Sigmoid colon (tissue), 7 donors: Measurements from ENCODE around the gene COP1. TPM values are rescaled to one million over a fixed set of nuclear protein-coding genes. Genes with fewer than 3 reads are reported as not detected.

Experiments used
- DNase-seq: peaks from one replicate; pipeline ENCODE4 v3.0.0-alpha.2; 2019
- H3K27ac ChIP-seq, 4 donors: fragments of 200-600 bp; sonication (generic); one replicate each; pipeline ENCODE4 v1.5.1; 2016 to 2019; ENCODE audit warnings: mild to moderate bottlenecking in 1 of 4
- H3K27me3 ChIP-seq, 3 donors: fragments of 200-600 bp; sonication (generic); one replicate each; pipeline ENCODE4 v1.5.1; 2019; ENCODE audit warnings: mild to moderate bottlenecking in 1 of 3
- H3K36me3 ChIP-seq, 4 donors: fragments of 200-600 bp; sonication (generic); one replicate each; pipeline ENCODE4 v1.5.1; 2016 to 2019
- H3K4me1 ChIP-seq, 4 donors: fragments of 200-600 bp; sonication (generic); one replicate each; pipeline ENCODE4 v1.5.1; 2017 to 2019
- H3K4me3 ChIP-seq, 4 donors: fragments of 200-600 bp; sonication (generic); one replicate each; pipeline ENCODE4 v1.5.1; 2017 to 2019; ENCODE audit warnings: mild to moderate bottlenecking in 2 of 4, moderate library complexity in 1 of 4
- H3K9me3 ChIP-seq, 4 donors: fragments of 200-600 bp in 3 of 4; sonication (generic) in 3 of 4; one replicate each; pipeline versions ENCODE4 v1.5.1 to v1.6.1; 2013 to 2019
- CTCF ChIP-seq, 4 experiments: fragments of 450-650 bp in 3 of 4; fragments of 200-600 bp in 1 of 4; IDR thresholded peaks; one replicate each; pipeline ENCODE4 v1.5.1; 2016 to 2019; ENCODE audit warnings: antibody characterized with exemption in 4 of 4, mild to moderate bottlenecking in 3 of 4, moderate library complexity in 2 of 4
- EP300 ChIP-seq, 4 donors: sonication (generic); formaldehyde crosslinking; IDR thresholded peaks; one replicate each; pipeline ENCODE4 v1.6.1; 2017; ENCODE audit warnings: antibody characterized with exemption in 4 of 4
- POLR2A ChIP-seq, 2 donors: fragments of 450-650 bp; IDR thresholded peaks; one replicate each; pipeline ENCODE4 v1.6.1; 2016; ENCODE audit warnings: antibody characterized with exemption in 2 of 2, mild to moderate bottlenecking in 2 of 2, moderate library complexity in 2 of 2
- POLR2AphosphoS5 ChIP-seq, 4 donors: sonication (generic); formaldehyde crosslinking; IDR thresholded peaks; one replicate each; pipeline ENCODE4 v1.6.1; 2017; ENCODE audit warnings: antibody characterized with exemption in 4 of 4
- WGBS, 2 donors: extraction: QIAGEN DNeasy Blood & Tissue Kit; methylation state at CpG; one replicate each; pipeline ENCODE4 v1.1.7; 2013; 5-methylcytosine and 5-hydroxymethylcytosine counted together
- intact Hi-C: fragments of 100-400 bp; cut with DNase I; formaldehyde crosslinking; loops from one replicate; pipeline ENCODE4 v1.15.1; 2023
- polyA plus RNA-seq, 3 donors: library from polyadenylated mRNA; stranded (reverse); fragments of 200-250 nt; gene quantifications; one replicate each; pipeline ENCODE4 v1.2.3, GENCODE V29; 2013
- total RNA-seq, 4 donors: library from RNA; depleted of rRNA; stranded (reverse); fragments of >200 nt; gene quantifications; one replicate each; pipeline ENCODE4 v1.1.0, GENCODE V29; 2016
- donor health status: healthy with polysubstance abuse.
- donor health status: Bipolar disorder and iron deficiency.
- donor health status: healthy.

Gene COP1
- total and polyA plus RNA-seq, 7 donors: 33.9 to 64.5 (median 55.9) TPM

- WGBS, 2 donors: 94 to 98% methylated on average over 1 of the region's 1 CpG
- peaks cover 0 to 9% (median 7%) of the 10 kb centered on the region in 4 donors for H3K9me3 ChIP-seq
- peaks cover 3 to 16% (median 16%) of the 10 kb centered on the region in 4 donors for H3K36me3 ChIP-seq
- no peak overlapping the region for H3K27ac ChIP-seq
- intact Hi-C loops: no loop called here
- H3K4me3 ChIP-seq: no peak overlapping the region
- no peaks in the 10 kb centered on the region for H3K27me3 ChIP-seq
- peaks cover 0 to 14% (median 3%) of the 10 kb centered on the region in 4 donors for H3K4me1 ChIP-seq
- TF ChIP-seq POLR2A (IDR thresholded peaks at IDR 0.05) (no peak), CTCF (IDR thresholded peaks at IDR 0.05) (no peak), POLR2AphosphoS5 (IDR thresholded peaks at IDR 0.05) (no peak), EP300 (IDR thresholded peaks at IDR 0.05) (no peak)
- no peak for DNase-seq
These were observed 228.2 kb downstream of the COP1 start for GRCh38 chr1:175978926-175979325.

- no peak for TF ChIP-seq CTCF (IDR thresholded peaks at IDR 0.05)
- no peak for TF ChIP-seq EP300 (IDR thresholded peaks at IDR 0.05)
- TF ChIP-seq POLR2AphosphoS5 (IDR thresholded peaks at IDR 0.05): no peak
- no peak for TF ChIP-seq POLR2A (IDR thresholded peaks at IDR 0.05)
- peaks cover 0 to 5% (median 4%) of the 10 kb centered on the region in 4 donors for H3K9me3 ChIP-seq
- no peak overlapping the region for H3K4me3 ChIP-seq
- intact Hi-C loops: no loop called here
- H3K27me3 ChIP-seq: no peaks in the 10 kb centered on the region
- no peak for DNase-seq
- H3K36me3 ChIP-seq: peaks cover 0 to 11% (median 11%) of the 10 kb centered on the region in 4 donors
- 98% methylated on average over 1 of the region's 1 CpG for WGBS, 2 donors
- no peak overlapping the region for H3K27ac ChIP-seq
- H3K4me1 ChIP-seq: peaks cover 0 to 14% (median 3%) of the 10 kb centered on the region in 4 donors
These were observed 228.6 kb downstream of the COP1 start for GRCh38 chr1:175978476-175978875.

- Histone ChIP-seq H3K4me1 (peaks cover 0 to 14% (median 3%) of the 10 kb centered on the region in 4 donors), H3K36me3 (no peaks in the 10 kb centered on the region), H3K4me3 (no peak overlapping the region), H3K9me3 (no peaks in the 10 kb centered on the region), H3K27me3 (no peaks in the 10 kb centered on the region), H3K27ac (no peak overlapping the region)
- TF ChIP-seq EP300 (IDR thresholded peaks at IDR 0.05) (no peak), POLR2A (IDR thresholded peaks at IDR 0.05) (no peak), CTCF (IDR thresholded peaks at IDR 0.05) (no peak), POLR2AphosphoS5 (IDR thresholded peaks at IDR 0.05) (no peak)
- intact Hi-C loops: no loop called here
- DNase-seq: no peak
- WGBS, 2 donors: 88 to 89% methylated on average over 1 of the region's 1 CpG
These were observed 230.0 kb downstream of the COP1 start for GRCh38 chr1:175976865-175977642.

- H3K27me3 ChIP-seq: no peaks in the 10 kb centered on the region
- no peak overlapping the region for H3K4me3 ChIP-seq
- TF ChIP-seq POLR2A (IDR thresholded peaks at IDR 0.05): no peak
- no peak for TF ChIP-seq POLR2AphosphoS5 (IDR thresholded peaks at IDR 0.05)
- TF ChIP-seq CTCF (IDR thresholded peaks at IDR 0.05): no peak
- no peak for TF ChIP-seq EP300 (IDR thresholded peaks at IDR 0.05)
- no peaks in the 10 kb centered on the region for H3K9me3 ChIP-seq
- H3K27ac ChIP-seq: no peak overlapping the region
- H3K36me3 ChIP-seq: peaks cover 0 to 12% (median 0%) of the 10 kb centered on the region in 4 donors
- no peak for DNase-seq
- peaks cover 0 to 7% (median 2%) of the 10 kb centered on the region in 4 donors for H3K4me1 ChIP-seq
- intact Hi-C loops: no loop called here
These were observed 237.9 kb downstream of the COP1 start for GRCh38 chr1:175969231-175969630.
